Sciatic nerve (tissue), 2 donors: ENCODE measurements around the gene AK2. TPM values are rescaled to one million over a fixed set of nuclear protein-coding genes. Genes with fewer than 3 reads are reported as not detected.
"Not testable (repeated sequence)": the region's sequence is repeated elsewhere in the genome, so short reads cannot be mapped to it uniquely, and the experiment has no call there.

Source experiments
- ATAC-seq: fragments of 200-7000 bp; cut with Tn5 transposase; one replicate; pipeline ENCODE4 v1.9.1; 2020; ENCODE audit warnings: mild to moderate bottlenecking, moderate library complexity
- DNase-seq: peaks from one replicate; pipeline ENCODE4 v3.0.0-alpha.2; 2020; ENCODE audit warnings: low spot score
- intact Hi-C: fragments of 100-400 bp; cut with DNase I; formaldehyde crosslinking; loops from one replicate; pipeline ENCODE4 v1.14.2; 2022
- total RNA-seq: library from RNA; stranded (reverse); fragmentation: NEBNext Ultra II Directional; extraction: Animal tissue kit (Norgen Biotek cat#: 25700); gene quantifications from one replicate; pipeline ENCODE4 v1.2.1, GENCODE V29; 2021
- donor health status: DM: no; HTN: no; CAD: no.
- donor health status: DM: no; HTN: no; CAD: no.

The AK2 gene
- total RNA-seq, 1 donor from 2014 or later = 111 TPM

GRCh38 chr1:33005117-33005837 is 31.4 kb downstream of the AK2 start:
- no peak for DNase-seq
- intact Hi-C loops = no loop called here

GRCh38 chr1:33004613-33005012 is 32.1 kb downstream of the AK2 start:
- intact Hi-C loops = no loop called here
- ATAC-seq = no peak
- DNase-seq = no peak

More at GRCh38 chr1:33005117-33005837, 31.4 kb downstream of the AK2 start:
- no peak for ATAC-seq

- DNase-seq (no peak), ATAC-seq (no peak)
- intact Hi-C loops = no loop called here
Observed at GRCh38 chr1:33003657-33004056, 33.0 kb downstream of the AK2 start.

- no peak for DNase-seq
- intact Hi-C loops = no loop called here
- ATAC-seq = no peak
Observed at GRCh38 chr1:33002006-33002405, 34.7 kb downstream of the AK2 start.

- intact Hi-C loops = no loop called here
- DNase-seq (no peak), ATAC-seq (no peak)
Observed at GRCh38 chr1:33001282-33001681, 35.4 kb downstream of the AK2 start.

- DNase-seq (no peak), ATAC-seq (no peak)
- intact Hi-C loops = no loop called here
Observed at GRCh38 chr1:33000427-33001026, 36.2 kb downstream of the AK2 start.

GRCh38 chr1:32998997-32999396 is 37.7 kb downstream of the AK2 start:
- intact Hi-C loops = no loop called here
- ATAC-seq (peak; percentile 55), DNase-seq (no peak)

- intact Hi-C loops = no loop called here
- no peak for ATAC-seq
Observed at GRCh38 chr1:32998064-32998463, 38.6 kb downstream of the AK2 start.

GRCh38 chr1:32997381-32997891 is 39.2 kb downstream of the AK2 start:
- no peak for DNase-seq
- intact Hi-C loops = no loop called here
- no peak for ATAC-seq

More at GRCh38 chr1:32998064-32998463, 38.6 kb downstream of the AK2 start:
- no peak for DNase-seq

GRCh38 chr1:32993324-32993636 is 43.4 kb downstream of the AK2 start:
- DNase-seq, intact Hi-C loops, ATAC-seq: not testable (repeated sequence)

- intact Hi-C loops = no loop called here
- peak; percentile 84 for DNase-seq
- peak; percentile 95 for ATAC-seq
Observed at GRCh38 chr1:32992489-32993323, 44.0 kb downstream of the AK2 start.

GRCh38 chr1:32991819-32992488 is 44.7 kb downstream of the AK2 start:
- ATAC-seq (no peak), DNase-seq (no peak)
- intact Hi-C loops = no loop called here

- intact Hi-C loops = no loop called here
- ATAC-seq = no peak
- DNase-seq = no peak
Observed at GRCh38 chr1:32991386-32991785, 45.3 kb downstream of the AK2 start.

- ATAC-seq = no peak
- intact Hi-C loops = no loop called here
- DNase-seq = no peak
Observed at GRCh38 chr1:32990887-32991286, 45.8 kb downstream of the AK2 start.

GRCh38 chr1:32989160-32990050 is 47.3 kb downstream of the AK2 start:
- ATAC-seq = peak; percentile 85
- intact Hi-C loops = no loop called here
- peak; percentile 79 for DNase-seq

GRCh38 chr1:32988665-32989064 is 48.0 kb downstream of the AK2 start:
- intact Hi-C loops = no loop called here
- ATAC-seq = no peak

GRCh38 chr1:32985226-32985625 is 51.5 kb downstream of the AK2 start:
- DNase-seq (no peak), ATAC-seq (no peak)
- intact Hi-C loops = no loop called here

More at GRCh38 chr1:32988665-32989064, 48.0 kb downstream of the AK2 start:
- DNase-seq = no peak

GRCh38 chr1:32984455-32985171 is 52.1 kb downstream of the AK2 start:
- intact Hi-C loops = no loop called here
- DNase-seq = no peak
- ATAC-seq = no peak
